Heart left ventricle (tissue), 16 donors: ENCODE data around the gene RPL27. TPM values are rescaled to one million over a fixed set of nuclear protein-coding genes. Genes with fewer than 3 reads are reported as not detected.
A peak's percentile ranks its signal among the peaks of the same experiment; 100 is the strongest.

Experiments used
- ATAC-seq, 4 donors: fragments of 200-7000 bp; cut with Tn5 transposase; one replicate each; pipeline ENCODE4 v1.9.1; 2020 to 2022; ENCODE audit warnings: moderate library complexity in 4 of 4, mild to moderate bottlenecking in 3 of 4, moderate number of reproducible peaks in 1 of 4
- DNase-seq, 5 donors: peaks; one replicate each; pipeline ENCODE4 v3.0.0-alpha.2; 2020
- H3K27ac ChIP-seq, 12 donors: fragments of 200-600 bp; sonication (generic) in 4 of 12; one replicate each; pipeline versions ENCODE4 v1.5.0 to v1.8.0; 2016 to 2022; ENCODE audit warnings: mild to moderate bottlenecking in 2 of 12
- H3K27me3 ChIP-seq, 9 donors: fragments of 200-600 bp; sonication (generic) in 2 of 9; one replicate each; pipeline versions ENCODE4 v1.5.1 to v1.8.0; 2016 to 2022; ENCODE audit warnings: mild to moderate bottlenecking in 3 of 9
- H3K36me3 ChIP-seq, 9 donors: fragments of 200-600 bp; sonication (generic) in 2 of 9; one replicate each; pipeline versions ENCODE4 v1.5.0 to v1.8.0; 2018 to 2022; ENCODE audit warnings: mild to moderate bottlenecking in 2 of 9
- H3K4me1 ChIP-seq, 12 donors: fragments of 200-600 bp; sonication (generic) in 4 of 12; one replicate each; pipeline versions ENCODE4 v1.5.0 to v1.8.0; 2016 to 2022; ENCODE audit warnings: mild to moderate bottlenecking in 3 of 12
- H3K4me3 ChIP-seq, 12 donors: fragments of 200-600 bp; sonication (generic) in 4 of 12; one replicate each; pipeline versions ENCODE4 v1.5.0 to v1.8.0; 2017 to 2022; ENCODE audit warnings: mild to moderate bottlenecking in 9 of 12, moderate library complexity in 4 of 12
- H3K9me3 ChIP-seq, 12 donors: fragments of 200-600 bp; sonication (generic) in 4 of 12; one replicate each; pipeline versions ENCODE4 v1.5.0 to v1.8.0; 2016 to 2022; ENCODE audit warnings: mild to moderate bottlenecking in 1 of 12
- POLR2A ChIP-seq, 2 donors: fragments of 450-650 bp; IDR thresholded peaks; one replicate each; pipeline ENCODE4 v1.6.1; 2017; ENCODE audit warnings: antibody characterized with exemption in 2 of 2, mild to moderate bottlenecking in 2 of 2, moderate library complexity in 2 of 2
- WGBS, 4 donors: extraction: QIAGEN DNeasy Blood & Tissue Kit in 2 of 4; methylation state at CpG; one replicate each; pipeline versions ENCODE4 v1.1.5 to v1.1.7; 2013 to 2018; 5-methylcytosine and 5-hydroxymethylcytosine counted together
- intact Hi-C, 10 donors: fragments of 100-400 bp; cut with DNase I; formaldehyde crosslinking; loops; one replicate each; pipeline versions ENCODE4 v1.11.1 to v1.14.2; 2022
- polyA plus RNA-seq, 2 donors: library from polyadenylated mRNA; stranded (reverse); fragments of 200-250 nt; gene quantifications; one replicate each; pipeline ENCODE4 v1.2.3, GENCODE V29; 2013
- total RNA-seq, 9 donors: library from RNA; depleted of rRNA in 2 of 9; stranded (reverse); fragments of >200 nt in 2 of 9; fragmentation: NEBNext Ultra II Directional in 3 of 9; extraction: Animal tissue kit (Norgen Biotek cat#: 25700) in 3 of 9; gene quantifications; one replicate each; pipeline versions ENCODE4 v1.1.0 to v1.2.4, GENCODE V29; 2016 to 2023
- TF ChIP-seq, protein P1 (sequence below), 12 donors: fragments of 200-600 bp; sonication (generic) in 4 of 12; IDR thresholded peaks; one replicate each; pipeline versions ENCODE4 v1.5.0 to v1.8.0; 2018 to 2022; ENCODE audit warnings: antibody characterized with exemption in 12 of 12, mild to moderate bottlenecking in 5 of 12
- donor health status: ischemic (EF 13 %, LVEDD 7.1; RV severe dilation, severe dysfunction).
- donor health status: healthy with polysubstance abuse.
- donor health status: DM: no; HTN: yes; CAD: no.
- donor health status: DM: no; HTN: no; CAD: no.
- donor health status: ischemic (EF 25% LVEDD 6.9; RV normal size, moderate dysfunction).
- donor health status: ischemic (EF 25% LVEDD 5.7; RV mildly dilated, moderate dysfunction).
- donor health status: healthy.
- donor health status: DM: yes; HTN: yes; CAD: no.
- donor health status: ischemic (EF 35%, LVEDD 5.7; RV mildly dilated, moderate dysfunction).
- donor health status: nonischemic (EF 11% LVEDD 7.7; RV severe dilation, severe dysfunction).
- donor health status: DM: yes; HTN: yes; CAD: no.
- donor health status: PGD.
- donor health status: ischemic (EF 29% LVEDD 5.4; RV normal size, mild dysfunction).
- donor health status: nonischemic (EF 23%, LVEDD 6.1; RV moderate dilation, normal function).

The RPL27 gene
- total and polyA plus RNA-seq, 11 donors: 477 to 2,590 (median 687) TPM

DNA sequence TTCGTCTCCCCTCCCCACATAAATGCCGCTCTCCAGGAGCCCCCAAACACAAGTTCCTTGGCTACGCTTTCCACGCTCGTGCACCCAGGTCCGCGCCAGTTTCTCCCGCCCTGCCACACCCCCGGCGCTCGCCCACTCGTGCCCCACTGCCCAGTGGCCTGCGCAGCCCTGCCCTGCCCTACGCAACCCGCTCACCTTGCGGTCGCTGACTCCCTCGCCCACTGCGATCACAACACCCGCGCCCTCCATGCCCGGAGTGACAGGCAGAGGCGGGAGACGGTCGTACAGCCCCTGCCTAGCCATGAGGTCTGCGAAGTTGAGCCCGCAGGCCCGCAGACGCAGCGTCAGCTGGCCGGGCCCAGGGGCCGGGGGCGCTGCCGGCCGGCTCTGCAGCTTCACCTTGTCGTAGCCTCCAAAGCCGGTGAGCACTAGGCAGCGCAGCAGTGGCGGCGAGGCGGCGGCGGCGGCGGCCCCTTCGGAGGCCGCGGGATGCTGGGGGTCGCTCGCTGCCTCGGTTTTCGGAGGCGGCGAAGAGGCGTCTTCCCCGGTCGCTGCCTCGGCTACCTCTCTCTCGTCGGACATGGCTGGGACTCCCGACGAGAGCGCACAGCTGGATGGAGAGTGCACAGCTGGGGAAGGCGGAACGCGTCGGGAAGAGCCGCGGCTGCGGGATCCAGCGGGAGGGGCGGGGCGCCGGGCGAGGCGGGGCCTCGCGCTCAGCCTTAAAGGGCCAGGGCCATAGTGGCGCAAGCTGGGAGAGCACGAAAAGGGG lies 23.7 kb downstream of the RPL27 start, which contains the start of gene VAT1:
TSS of gene VAT1 (minus strand) at position 645 of the 772 bp plus-strand sequence. CDS start at position 582, 63 bp downstream.
- Histone ChIP-seq H3K36me3 (peaks cover 0 to 19% (median 12%) of the 10 kb centered on the region in 9 donors), H3K27me3 (no peaks in the 10 kb centered on the region), H3K9me3 (no peaks in the 10 kb centered on the region), H3K4me3 (peak within 1 kb of the TSS; percentile 71 to 100 (median 94)), H3K27ac (peak within 1 kb of the TSS; percentile 79 to 95 (median 90)), H3K4me1 (peaks cover 0 to 53% (median 37%) of the 10 kb centered on the region in 12 donors)
- TF ChIP-seq POLR2A (IDR thresholded peaks at IDR 0.05): peak in 1 of 2 donors; percentile 68
- TF ChIP-seq, protein P1, sequence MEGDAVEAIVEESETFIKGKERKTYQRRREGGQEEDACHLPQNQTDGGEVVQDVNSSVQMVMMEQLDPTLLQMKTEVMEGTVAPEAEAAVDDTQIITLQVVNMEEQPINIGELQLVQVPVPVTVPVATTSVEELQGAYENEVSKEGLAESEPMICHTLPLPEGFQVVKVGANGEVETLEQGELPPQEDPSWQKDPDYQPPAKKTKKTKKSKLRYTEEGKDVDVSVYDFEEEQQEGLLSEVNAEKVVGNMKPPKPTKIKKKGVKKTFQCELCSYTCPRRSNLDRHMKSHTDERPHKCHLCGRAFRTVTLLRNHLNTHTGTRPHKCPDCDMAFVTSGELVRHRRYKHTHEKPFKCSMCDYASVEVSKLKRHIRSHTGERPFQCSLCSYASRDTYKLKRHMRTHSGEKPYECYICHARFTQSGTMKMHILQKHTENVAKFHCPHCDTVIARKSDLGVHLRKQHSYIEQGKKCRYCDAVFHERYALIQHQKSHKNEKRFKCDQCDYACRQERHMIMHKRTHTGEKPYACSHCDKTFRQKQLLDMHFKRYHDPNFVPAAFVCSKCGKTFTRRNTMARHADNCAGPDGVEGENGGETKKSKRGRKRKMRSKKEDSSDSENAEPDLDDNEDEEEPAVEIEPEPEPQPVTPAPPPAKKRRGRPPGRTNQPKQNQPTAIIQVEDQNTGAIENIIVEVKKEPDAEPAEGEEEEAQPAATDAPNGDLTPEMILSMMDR (IDR thresholded peaks at IDR 0.05): no peak
- 0 to 2% (median 1%) methylated on average over 26 to 80 of the region's 80 CpGs for WGBS, 4 donors
- DNase-seq: peak; percentile 85 to 91 (median 88)
- intact Hi-C loops: loop anchor here in 7 of 10 donors (5.0 to 10.0 kb wide), 10 partner anchors 103 to 313 kb away; partner anchors contain the start of genes BRCA1 (in 5 of the 7), NBR1 (in 2 of the 7) and TMEM106A (in 2 of the 7)
- ATAC-seq: peak; percentile 35 to 85 (median 72)

DNA sequence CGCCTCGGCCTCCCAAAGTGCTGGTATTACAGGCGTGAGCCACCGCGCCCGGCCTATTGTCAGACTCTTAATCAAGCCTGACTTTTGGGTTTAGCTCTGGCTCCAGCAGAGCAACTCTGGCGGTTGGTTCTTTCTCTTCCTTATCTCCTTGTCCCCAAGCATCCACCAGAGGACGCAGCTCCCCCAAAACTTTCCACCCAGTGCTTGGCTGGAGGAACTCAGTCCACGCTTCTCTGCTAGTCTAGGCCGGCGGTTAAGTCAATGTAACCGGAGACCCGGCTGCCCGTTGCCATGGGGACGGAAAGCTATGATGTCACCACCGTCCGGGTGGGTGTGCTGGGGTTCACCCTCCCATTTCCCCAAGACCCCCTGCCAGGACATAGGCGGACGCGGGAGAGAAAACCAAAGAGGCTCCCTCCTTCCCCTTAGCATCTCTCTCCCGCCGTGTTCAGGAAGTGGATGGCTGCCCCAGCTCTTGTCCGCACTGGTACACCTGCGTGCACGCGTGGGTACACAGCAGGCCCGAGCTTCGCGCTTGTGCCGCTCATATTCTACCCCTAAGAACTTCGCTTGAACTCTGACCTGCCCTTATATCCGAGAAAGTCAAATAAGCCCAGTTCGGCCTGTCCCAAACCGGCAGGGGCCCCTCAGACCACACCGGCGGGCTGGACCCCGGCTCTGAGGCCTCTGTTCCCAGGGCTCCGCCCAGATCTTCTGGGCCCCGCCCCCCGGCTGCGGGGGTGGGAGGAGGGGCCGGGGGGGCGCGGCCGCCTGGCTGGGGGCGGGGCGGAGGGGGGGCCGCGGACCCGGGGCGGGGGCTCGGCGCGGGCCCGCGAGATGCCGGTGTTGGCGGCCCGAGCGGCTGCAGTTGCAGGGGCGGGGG lies 26.4 kb downstream of the RPL27 start, which contains the start of gene RND2:
TSS of gene RND2 (plus strand) at position 825 of the 883 bp plus-strand sequence. CDS start 117 bp downstream, outside the sequence.
- peak within 1 kb of the TSS in 10 of 12 donors; percentile 13 to 83 (median 60) for H3K27ac ChIP-seq
- 1% methylated on average over 29 to 61 of the region's 61 CpGs for WGBS, 4 donors

DNA sequence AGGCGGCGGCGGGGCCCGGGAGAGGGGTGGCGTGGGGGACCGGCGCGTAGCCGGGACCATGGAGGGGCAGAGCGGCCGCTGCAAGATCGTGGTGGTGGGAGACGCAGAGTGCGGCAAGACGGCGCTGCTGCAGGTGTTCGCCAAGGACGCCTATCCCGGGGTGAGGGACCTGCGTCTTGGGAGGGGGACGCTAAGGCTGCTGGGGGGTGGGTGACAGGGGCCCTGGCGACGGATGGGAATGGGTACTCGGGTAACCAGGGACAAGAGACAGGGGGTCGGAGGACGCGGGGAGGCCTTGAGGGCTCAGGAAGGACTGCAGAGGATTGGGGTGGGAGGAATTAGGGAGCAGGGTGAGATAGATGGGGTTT lies 27.1 kb downstream of the RPL27 start:
- ATAC-seq: no peak
- Histone ChIP-seq H3K36me3 (no peaks in the 10 kb centered on the region), H3K9me3 (no peaks in the 10 kb centered on the region), H3K4me1 (peaks cover 0 to 30% (median 16%) of the 10 kb centered on the region in 12 donors), H3K27ac (peak overlapping the region in 2 of 12 donors; percentile 28 to 83), H3K4me3 (peak overlapping the region in 11 of 12 donors; percentile 36 to 80 (median 62)), H3K27me3 (no peaks in the 10 kb centered on the region)
- peak in 1 of 5 donors; percentile 29 for DNase-seq
- intact Hi-C loops: loop anchor here in 9 of 10 donors (2.0 to 10.0 kb wide), 10 partner anchors 52 to 312 kb away; partner anchors contain the start of genes NBR1 (in 4 of the 9), BRCA1 (in 2 of the 9) and TMEM106A (in 2 of the 9)
- WGBS, 4 donors: 7 to 17% (median 13%) methylated on average over 13 to 27 of the region's 27 CpGs
- TF ChIP-seq POLR2A (IDR thresholded peaks at IDR 0.05): no peak
- TF ChIP-seq, protein P1 (IDR thresholded peaks at IDR 0.05): no peak

More for the DNA sequence above, 26.4 kb downstream of the RPL27 start, which contains the start of gene RND2:
- Histone ChIP-seq H3K36me3 (no peaks in the 10 kb centered on the region), H3K27me3 (no peaks in the 10 kb centered on the region), H3K4me3 (peak within 1 kb of the TSS in 11 of 12 donors; percentile 36 to 80 (median 62)), H3K4me1 (peaks cover 0 to 36% (median 22%) of the 10 kb centered on the region in 12 donors), H3K9me3 (no peaks in the 10 kb centered on the region)
- TF ChIP-seq, protein P1 (IDR thresholded peaks at IDR 0.05): peak; percentile 44 to 85 (median 70)
- TF ChIP-seq POLR2A (IDR thresholded peaks at IDR 0.05): peak in 1 of 2 donors; percentile 36
- ATAC-seq: peak; percentile 63 to 79 (median 72)
- intact Hi-C loops: loop anchor here in 9 of 10 donors (2.0 to 10.0 kb wide), 13 partner anchors 53 to 313 kb away; partner anchors contain the start of genes BRCA1 (in 5 of the 9), NBR1 (in 5 of the 9) and TMEM106A (in 2 of the 9)
- peak; percentile 86 to 90 (median 88) for DNase-seq
